Measurements from ENCODE around the gene FBXL17. TPM values are rescaled to one million over a fixed set of nuclear protein-coding genes. Genes with fewer than 3 reads are reported as not detected.

FBXL17 gene
- total RNA-seq, 1 donor from 2014 or later = 21.6 TPM

DNA sequence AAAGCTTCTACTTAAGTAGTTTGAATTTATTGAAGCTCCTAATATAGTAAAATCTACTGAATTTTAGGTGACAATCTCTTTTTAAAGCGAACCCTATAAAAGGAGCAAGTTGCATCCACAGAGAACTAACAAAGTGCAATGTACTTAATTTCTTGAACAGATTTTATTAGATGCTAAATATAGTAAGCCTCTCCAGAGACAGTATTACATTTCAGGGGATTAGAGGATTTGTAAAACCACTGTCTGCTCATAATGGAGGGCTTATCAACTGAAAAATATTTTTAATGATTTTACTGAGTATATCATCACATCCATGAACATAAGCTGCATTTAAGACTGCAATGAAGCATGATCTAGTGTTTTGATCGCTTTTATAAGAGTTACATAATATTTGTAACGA is 481.2 kb downstream of the FBXL17 start:
- DNase-seq (ENCODE audit: low spot score in 2 of 2, unreplicated experiment in 2 of 2) = no peak
- Mint-ChIP-seq H3K36me3 (peaks cover 5% of the 10 kb centered on the region), H3K4me3 (no peak overlapping the region), H3K9me3 (peaks cover 21% of the 10 kb centered on the region), H3K27ac (no peak overlapping the region), H3K4me1 (no peaks in the 10 kb centered on the region), H3K27me3 (ENCODE audit: low read depth) (no peaks in the 10 kb centered on the region)
- TF ChIP-seq, protein P1, sequence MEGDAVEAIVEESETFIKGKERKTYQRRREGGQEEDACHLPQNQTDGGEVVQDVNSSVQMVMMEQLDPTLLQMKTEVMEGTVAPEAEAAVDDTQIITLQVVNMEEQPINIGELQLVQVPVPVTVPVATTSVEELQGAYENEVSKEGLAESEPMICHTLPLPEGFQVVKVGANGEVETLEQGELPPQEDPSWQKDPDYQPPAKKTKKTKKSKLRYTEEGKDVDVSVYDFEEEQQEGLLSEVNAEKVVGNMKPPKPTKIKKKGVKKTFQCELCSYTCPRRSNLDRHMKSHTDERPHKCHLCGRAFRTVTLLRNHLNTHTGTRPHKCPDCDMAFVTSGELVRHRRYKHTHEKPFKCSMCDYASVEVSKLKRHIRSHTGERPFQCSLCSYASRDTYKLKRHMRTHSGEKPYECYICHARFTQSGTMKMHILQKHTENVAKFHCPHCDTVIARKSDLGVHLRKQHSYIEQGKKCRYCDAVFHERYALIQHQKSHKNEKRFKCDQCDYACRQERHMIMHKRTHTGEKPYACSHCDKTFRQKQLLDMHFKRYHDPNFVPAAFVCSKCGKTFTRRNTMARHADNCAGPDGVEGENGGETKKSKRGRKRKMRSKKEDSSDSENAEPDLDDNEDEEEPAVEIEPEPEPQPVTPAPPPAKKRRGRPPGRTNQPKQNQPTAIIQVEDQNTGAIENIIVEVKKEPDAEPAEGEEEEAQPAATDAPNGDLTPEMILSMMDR (IDR thresholded peaks at IDR 0.05; ENCODE audit: unreplicated experiment) = no peak

DNA sequence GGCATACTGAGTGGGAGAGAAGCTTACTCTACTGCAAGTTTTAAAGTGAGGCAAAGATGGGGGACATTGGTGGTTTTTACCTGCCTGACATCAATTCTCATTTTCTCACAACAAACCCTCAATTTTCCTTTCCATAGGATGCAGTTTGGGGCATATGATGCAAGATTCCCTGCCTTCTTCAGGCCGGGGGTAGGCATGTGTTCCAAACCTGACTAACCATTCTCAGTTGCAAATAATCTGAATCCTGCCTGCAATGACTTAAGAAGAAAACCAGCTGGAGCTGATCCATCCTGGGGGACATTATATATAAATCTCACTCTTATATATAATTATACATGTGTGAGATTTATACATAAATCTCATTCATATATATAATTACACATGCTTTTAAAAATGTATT is 487.5 kb downstream of the FBXL17 start:
- Mint-ChIP-seq H3K27me3 (ENCODE audit: low read depth) (no peaks in the 10 kb centered on the region), H3K4me3 (no peak overlapping the region), H3K27ac (no peak overlapping the region), H3K36me3 (peaks cover 5% of the 10 kb centered on the region), H3K4me1 (peaks cover 6% of the 10 kb centered on the region), H3K9me3 (peaks cover 12% of the 10 kb centered on the region)
- DNase-seq (ENCODE audit: low spot score in 2 of 2, unreplicated experiment in 2 of 2) = no peak
- TF ChIP-seq, protein P1 (IDR thresholded peaks at IDR 0.05; ENCODE audit: unreplicated experiment) = no peak

DNA sequence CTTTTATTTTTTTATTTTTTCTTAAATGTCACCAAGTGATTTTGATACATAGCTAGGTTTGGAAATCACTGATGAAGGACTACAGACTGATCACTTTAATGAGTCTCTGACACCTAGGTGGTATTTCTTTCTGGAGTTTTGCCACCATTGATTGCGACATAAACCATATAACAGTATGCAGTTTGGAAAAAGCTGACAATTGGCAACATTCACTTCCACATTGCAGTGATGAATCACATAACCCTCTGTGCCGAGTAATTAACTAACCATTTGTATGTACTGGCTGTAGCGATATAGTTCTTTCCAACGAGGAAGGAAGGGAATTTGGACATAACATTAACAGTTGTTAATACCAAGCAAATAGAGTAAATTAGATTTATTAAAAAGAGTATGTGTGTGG is 488.3 kb downstream of the FBXL17 start:
- Mint-ChIP-seq H3K27me3 (ENCODE audit: low read depth) (no peaks in the 10 kb centered on the region), H3K36me3 (peaks cover 2% of the 10 kb centered on the region), H3K4me1 (peaks cover 6% of the 10 kb centered on the region), H3K27ac (no peak overlapping the region), H3K9me3 (peaks cover 7% of the 10 kb centered on the region), H3K4me3 (no peak overlapping the region)
- TF ChIP-seq, protein P1 (IDR thresholded peaks at IDR 0.05; ENCODE audit: unreplicated experiment) = no peak
- no peak for DNase-seq (ENCODE audit: low spot score in 2 of 2, unreplicated experiment in 2 of 2)

DNA sequence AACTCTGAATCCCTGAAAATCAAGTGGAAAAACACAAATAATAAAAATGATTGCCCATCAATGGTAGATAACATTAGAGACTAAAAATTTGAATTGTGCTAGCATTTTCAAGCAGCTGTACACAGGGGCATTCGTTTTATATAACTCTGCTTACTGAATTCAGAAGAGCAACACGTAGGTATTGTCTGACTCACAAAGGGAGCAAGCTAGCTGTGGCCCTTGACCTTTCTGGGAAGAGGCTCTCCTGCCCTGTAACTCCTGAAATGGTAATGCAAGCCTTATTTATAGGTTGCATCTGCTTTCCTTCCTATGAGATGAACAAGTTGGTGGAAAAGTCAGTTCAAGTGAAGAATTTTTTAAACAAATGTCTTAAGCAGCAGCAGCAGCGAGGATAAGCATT is 492.5 kb downstream of the FBXL17 start:
- TF ChIP-seq, protein P1 (IDR thresholded peaks at IDR 0.05; ENCODE audit: unreplicated experiment) = no peak
- DNase-seq (ENCODE audit: low spot score in 2 of 2, unreplicated experiment in 2 of 2) = no peak
- Mint-ChIP-seq H3K4me1 (peaks cover 12% of the 10 kb centered on the region), H3K27me3 (ENCODE audit: low read depth) (no peaks in the 10 kb centered on the region), H3K9me3 (no peaks in the 10 kb centered on the region), H3K4me3 (no peak overlapping the region), H3K36me3 (no peaks in the 10 kb centered on the region), H3K27ac (no peak overlapping the region)

DNA sequence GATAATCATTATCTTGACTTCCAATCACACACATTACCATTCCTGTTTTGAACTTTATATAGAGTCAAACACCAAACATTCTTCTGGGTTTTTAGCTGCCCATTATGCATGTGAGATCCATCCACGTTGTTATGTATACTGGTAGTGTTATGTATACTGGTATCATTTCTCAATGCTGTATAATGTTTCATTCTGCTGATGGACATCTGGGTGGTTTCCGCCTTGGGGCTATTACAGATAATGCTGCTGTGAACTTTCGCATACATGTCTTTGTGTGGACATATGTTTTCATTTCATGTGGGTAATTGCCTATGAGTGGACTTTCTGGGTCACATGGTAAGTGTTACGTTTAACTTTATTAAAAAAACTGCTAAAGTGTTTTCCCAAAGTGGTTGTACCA is 493.4 kb downstream of the FBXL17 start:
- no peak for DNase-seq (ENCODE audit: low spot score in 2 of 2, unreplicated experiment in 2 of 2)
- TF ChIP-seq, protein P1 (IDR thresholded peaks at IDR 0.05; ENCODE audit: unreplicated experiment) = no peak

More for the DNA sequence above, 493.4 kb downstream of the FBXL17 start:
- no peaks in the 10 kb centered on the region for H3K9me3 Mint-ChIP-seq
- no peak overlapping the region for H3K4me3 Mint-ChIP-seq
- H3K4me1 Mint-ChIP-seq = peaks cover 7% of the 10 kb centered on the region
- no peaks in the 10 kb centered on the region for H3K27me3 Mint-ChIP-seq (ENCODE audit: low read depth)
- H3K36me3 Mint-ChIP-seq = no peaks in the 10 kb centered on the region
- H3K27ac Mint-ChIP-seq = no peak overlapping the region

Data from mesothelial cell of epicardium (in vitro differentiated cells).